ENCODE results near the gene C10orf71. TPM values are rescaled to one million over a fixed set of nuclear protein-coding genes. Genes with fewer than 3 reads are reported as not detected.

C10orf71 gene
- polyA plus RNA-seq, 1 of the 3 experiments (the other 2 are of a cell fraction) = not detected

- TF ChIP-seq CTCF (IDR thresholded peaks at IDR 0.05) (no peak), FOXJ3 (CRISPR knock-in tag; IDR thresholded peaks at IDR 0.05) (no peak)
Observed at GRCh38 chr10:49290131-49290530, 8.8 kb upstream of the C10orf71 start (continued).

DNA sequence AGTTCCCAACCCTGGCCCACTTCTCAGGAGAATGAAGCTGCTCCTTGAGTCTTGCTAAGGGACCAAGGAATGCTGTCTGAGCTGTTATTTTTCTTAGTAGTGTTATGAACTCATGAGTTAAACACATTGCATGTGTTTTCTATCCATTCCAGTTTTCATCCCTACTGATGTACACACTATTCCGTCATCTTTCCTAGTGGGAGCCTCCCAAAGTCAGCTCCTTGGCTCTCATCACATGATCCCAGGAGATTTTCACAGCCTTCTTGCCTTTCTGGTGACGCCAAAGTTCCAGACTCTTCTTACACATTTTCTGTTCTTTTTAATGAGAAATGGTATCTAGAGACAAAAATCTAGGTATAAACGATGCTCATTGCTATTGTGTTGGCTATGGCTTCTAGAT is 8.4 kb upstream of the C10orf71 start:
- no peak overlapping the region for H3K4me2 ChIP-seq

More for the DNA sequence above, 8.4 kb upstream of the C10orf71 start:
- CTCF ChIA-PET = interaction anchor here (0.8 to 1.5 kb wide), 2 partner anchors 34 to 738 kb away, joined by 3 to 4 read pairs; no protein-coding TSS in a partner anchor
- Histone ChIP-seq H3K27ac (ENCODE audit: low read depth in 2 of 2, low read length in 1 of 2) (peak overlapping the region in 1 of 2 experiments; percentile 89; a peak in 2 of 4 replicates), H3K9me2 (no peaks in the 10 kb centered on the region), H2AFZ (ENCODE audit: low read depth) (no peak overlapping the region), H3F3A (replicated peaks; ENCODE audit: insufficient read depth) (no peaks in the 10 kb centered on the region), H3K79me2 (ENCODE audit: insufficient read depth) (no peaks in the 10 kb centered on the region), H3K27me3 (ENCODE audit: insufficient read depth) (no peaks in the 10 kb centered on the region), H3K4me1 (ENCODE audit: control insufficient read depth in 1 of 2, insufficient read depth in 2 of 2, low read depth in 1 of 2, low read length in 1 of 2) (peaks cover 0 to 35% of the 10 kb centered on the region in 2 experiments; a peak in 2 of 4 replicates), H3K9ac (no peak overlapping the region), H3K9me3 (no peaks in the 10 kb centered on the region), H3K36me3 (replicated peaks in 1 of 2; ENCODE audit: control insufficient read depth in 1 of 2, insufficient read depth in 2 of 2, low read length in 1 of 2) (no peaks in the 10 kb centered on the region), H4K20me1 (ENCODE audit: insufficient read depth) (no peaks in the 10 kb centered on the region), H3K4me3 (ENCODE audit: low read depth in 2 of 2, low read length in 1 of 2) (no peak overlapping the region)
- no peak for DNase-seq
- TF ChIP-seq RXRA (IDR thresholded peaks at IDR 0.05; ENCODE audit: borderline replicate concordance, low read depth) = no peak
- no peak for TF ChIP-seq YY1 (IDR thresholded peaks at IDR 0.05; ENCODE audit: low read depth)
- TF ChIP-seq USF1 (IDR thresholded peaks at IDR 0.05; ENCODE audit: borderline replicate concordance, low read depth) = no peak
- no peak for TF ChIP-seq POLR2AphosphoS5 (IDR thresholded peaks at IDR 0.05; ENCODE audit: low read depth, low read length)
- no peak for TF ChIP-seq GABPA (IDR thresholded peaks at IDR 0.05; ENCODE audit: low read depth)
- TF ChIP-seq SIN3A (IDR thresholded peaks at IDR 0.05; ENCODE audit: borderline replicate concordance, low read depth, low read length) = no peak
- TF ChIP-seq TEAD4 (IDR thresholded peaks at IDR 0.05; ENCODE audit: borderline replicate concordance, insufficient read depth) = no peak
- TF ChIP-seq JUND (IDR thresholded peaks at IDR 0.05) = no peak
- no peak for TF ChIP-seq FOXJ3 (CRISPR knock-in tag; IDR thresholded peaks at IDR 0.05)
- no peak for TF ChIP-seq SMC3 (IDR thresholded peaks at IDR 0.05; ENCODE audit: low read depth, low read length)
- TF ChIP-seq GATA2 (CRISPR knock-in tag; IDR thresholded peaks at IDR 0.05) = no peak
- TF ChIP-seq EP300 (IDR thresholded peaks at IDR 0.05; ENCODE audit: borderline replicate concordance in 1 of 2, low read depth in 1 of 2, low read length in 1 of 2) = no peak
- TF ChIP-seq MAX (IDR thresholded peaks at IDR 0.05; ENCODE audit: low read depth) = no peak
- no peak for TF ChIP-seq TCF12 (IDR thresholded peaks at IDR 0.05)
- TF ChIP-seq RFX5 (IDR thresholded peaks at IDR 0.05; ENCODE audit: low read length) = no peak
- no peak for TF ChIP-seq REST (IDR thresholded peaks at IDR 0.05; ENCODE audit: low read depth, low read length)
- no peak for TF ChIP-seq IRF3 (IDR thresholded peaks at IDR 0.05; ENCODE audit: low read depth, low read length)
- TF ChIP-seq FOSL2 (IDR thresholded peaks at IDR 0.05; ENCODE audit: borderline replicate concordance, low read depth) = no peak
- TF ChIP-seq FOXM1 (IDR thresholded peaks at IDR 0.05; ENCODE audit: low read depth) = no peak
- 17% methylated on average over 3 of the region's 3 CpGs for WGBS (ENCODE audit: low lambda C conversion rate)
- POLR2A ChIA-PET = no interaction called here

Measured in SK-N-SH (cell line).